ENCODE data around the gene PKD2L1.

DNA sequence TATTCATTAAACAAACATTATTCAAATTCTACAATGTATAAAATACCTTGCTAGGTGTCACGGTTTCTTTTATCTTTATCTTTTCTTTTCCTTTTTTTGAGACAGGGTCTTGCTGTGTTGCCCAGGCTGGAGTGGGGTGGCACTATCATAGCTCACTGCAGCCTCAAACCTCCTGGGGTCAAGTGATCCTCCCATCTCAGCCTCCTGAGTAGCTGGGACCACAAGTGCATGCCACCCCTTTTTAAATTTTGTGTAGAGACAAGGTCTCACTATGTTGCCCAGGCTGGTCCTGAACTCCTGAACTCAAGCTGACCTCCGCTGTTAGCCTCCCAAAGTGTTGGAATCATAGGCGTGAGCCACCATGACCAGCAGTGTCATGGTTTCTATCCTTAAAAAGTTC, 25.6 kb downstream of the PKD2L1 start:
- TF ChIP-seq POLR2A (IDR thresholded peaks at IDR 0.05; ENCODE audit: low read length) (no peak), GATA1 (IDR thresholded peaks at IDR 0.05; ENCODE audit: low read depth, low read length) (no peak)
